Measurements from ENCODE around the gene ADPRH.
"Not testable (repeated sequence)": the region's sequence is repeated elsewhere in the genome, so short reads cannot be mapped to it uniquely, and the experiment has no call there.

ADPRH gene

GRCh38 chr3:119560160-119560559, 19.1 kb upstream of the ADPRH start:
- no peak for DNase-seq

GRCh38 chr3:119562307-119562961, 16.9 kb upstream of the ADPRH start:
- DNase-seq = peak; percentile 70

GRCh38 chr3:119563334-119563733, 16.0 kb upstream of the ADPRH start:
- DNase-seq = not testable (repeated sequence)

- DNase-seq = no peak
Observed at GRCh38 chr3:119569156-119569555, 10.1 kb upstream of the ADPRH start.

GRCh38 chr3:119570229-119570628, 9.1 kb upstream of the ADPRH start:
- no peak for DNase-seq

GRCh38 chr3:119571230-119571629, 8.1 kb upstream of the ADPRH start:
- DNase-seq = no peak

- DNase-seq = no peak
Observed at GRCh38 chr3:119571688-119572087, 7.6 kb upstream of the ADPRH start.

GRCh38 chr3:119575507-119575906, 3.8 kb upstream of the ADPRH start:
- DNase-seq = no peak

GRCh38 chr3:119580067-119580760, 922 bp downstream of the ADPRH start:
- DNase-seq = no peak

- no peak for DNase-seq
Observed at GRCh38 chr3:119582178-119582577, 2.9 kb downstream of the ADPRH start.

GRCh38 chr3:119585208-119585607, 5.9 kb downstream of the ADPRH start:
- DNase-seq = no peak

GRCh38 chr3:119585856-119586570, 6.7 kb downstream of the ADPRH start:
- DNase-seq = no peak

GRCh38 chr3:119586733-119587172, 7.5 kb downstream of the ADPRH start:
- DNase-seq = no peak

- no peak for DNase-seq
Observed at GRCh38 chr3:119588112-119588511, 8.8 kb downstream of the ADPRH start.

- no peak for DNase-seq
Observed at GRCh38 chr3:119589102-119589773, 9.9 kb downstream of the ADPRH start.

GRCh38 chr3:119590706-119591105, 11.4 kb downstream of the ADPRH start:
- no peak for DNase-seq

GRCh38 chr3:119592861-119593260, 13.6 kb downstream of the ADPRH start:
- no peak for DNase-seq

GRCh38 chr3:119594066-119594465, 14.8 kb downstream of the ADPRH start:
- no peak for DNase-seq

GRCh38 chr3:119594929-119595328, 15.6 kb downstream of the ADPRH start:
- not testable (repeated sequence) for DNase-seq

GRCh38 chr3:119595639-119596334, 16.5 kb downstream of the ADPRH start:
- no peak for DNase-seq

- no peak for DNase-seq
Observed at GRCh38 chr3:119596398-119596797, 17.1 kb downstream of the ADPRH start.

- no peak for DNase-seq
Observed at GRCh38 chr3:119597548-119598288, 18.4 kb downstream of the ADPRH start, which contains the start of gene PLA1A. PLA1A (plus strand) TSS chr3:119597885; CDS start chr3:119597914, 29 bp downstream.

Data from activated CD8-positive, alpha-beta memory T cell treated with anti-CD3 and anti-CD28 coated beads, Interleukin-2, amount 50 U/mL, for 48 hours (primary cell).